K562 (cell line): ENCODE measurements around the gene NSMF. TPM values are rescaled to one million over a fixed set of nuclear protein-coding genes. Genes with fewer than 3 reads are reported as not detected.

Source experiments
- ATAC-seq: fragments of 200-7000 bp; cut with Tn5 transposase; 3 replicates; pipeline ENCODE4 v1.9.1; 2020; ENCODE audit warnings: moderate library complexity
- BruUV-seq: library from RNA; stranded (reverse); fragments of 400-500 nt; replicated peaks from 2 replicates; lab custom pipeline; 2021; lab: Mats Ljungman, UMichigan
- CTCF ChIA-PET: fragments of 300-600 bp; formaldehyde crosslinking; extraction: SDS; loops from one replicate; lab custom pipeline; 2021; ENCODE audit warnings: low intra/inter-chr PET ratio; lab: Yijun Ruan, JAX
- POLR2A ChIA-PET: fragments of 300-600, 350-650 bp; sonication (Branson Sonifier 250); formaldehyde crosslinking; extraction: SDS; loops from one replicate; lab custom pipeline; 2021; ENCODE audit warnings: antibody characterized with exemption, inconsistent platforms; lab: Yijun Ruan, JAX
- DNase-seq, 4 experiments: peaks; one replicate each; pipeline versions ENCODE4 v3.0.0 to v3.0.0-alpha.2; 2011 to 2018; ENCODE audit warnings: low spot score in 3 of 4, mixed read lengths in 3 of 4; ENCODE audit errors: extremely low read depth in 1 of 4
- FAIRE-seq: peaks from 2 replicates; lab custom pipeline; 2011; peaks lifted over from hg19 to GRCh38; lab: Jason Lieb, UNC
- H2AFZ ChIP-seq: 2 replicates; pipeline ENCODE4 v1.6.0; 2011; ENCODE audit warnings: low read depth, low read length, control low read depth, inconsistent platforms
- H3K27ac ChIP-seq: fragments of 200-600 bp; 3 replicates; pipeline ENCODE4 v1.8.0; 2011; ENCODE audit warnings: low read depth, mild to moderate bottlenecking, control low read depth, inconsistent platforms, low read length, moderate library complexity, mixed read lengths; ENCODE audit errors: extremely low read depth
- H3K27me3 ChIP-seq, 2 experiments: fragments of 300-600 bp in 1 of 2; 2 replicates in 1 of 2; 3 replicates in 1 of 2; pipeline versions ENCODE4 v1.6.0 to v1.8.0; 2011; ENCODE audit warnings: inconsistent platforms in 2 of 2, low read length in 2 of 2, mild to moderate bottlenecking in 1 of 2, mixed read lengths in 1 of 2, moderate library complexity in 1 of 2; ENCODE audit not compliant: control insufficient read depth in 2 of 2, insufficient read depth in 2 of 2
- H3K36me3 ChIP-seq: fragments of 300-600 bp; 3 replicates; pipeline ENCODE4 v1.8.0; 2011; ENCODE audit warnings: mild to moderate bottlenecking, low read length, inconsistent platforms; ENCODE audit not compliant: control insufficient read depth, insufficient read depth
- H3K4me1 ChIP-seq, 2 experiments: fragments of 200-600 bp in 1 of 2; replicated peaks in 1 of 2; 2 replicates in 1 of 2; 3 replicates in 1 of 2; pipeline versions ENCODE4 v1.5.1 to v1.8.0; 2011; ENCODE audit warnings: inconsistent platforms in 2 of 2, low read length in 2 of 2, mild to moderate bottlenecking in 1 of 2, mixed read lengths in 1 of 2, moderate library complexity in 1 of 2; ENCODE audit not compliant: control insufficient read depth in 2 of 2, insufficient read depth in 2 of 2
- H3K4me2 ChIP-seq: 2 replicates; pipeline ENCODE4 v1.6.1; 2011; ENCODE audit warnings: low read length, control low read depth, inconsistent platforms, mixed read lengths; ENCODE audit not compliant: insufficient read depth
- H3K4me3 ChIP-seq: fragments of 200-600 bp; sonication (generic), shearing (Covaris generic); 2 replicates; pipeline ENCODE4 v1.5.1; 2016; ENCODE audit warnings: control low read depth, inconsistent platforms
- H3K79me2 ChIP-seq: fragments of 200-600 bp; 3 replicates; pipeline ENCODE4 v1.8.0; 2011; ENCODE audit warnings: low read length, inconsistent platforms; ENCODE audit not compliant: control insufficient read depth, insufficient read depth
- H3K9ac ChIP-seq, 2 experiments: 2 replicates each; pipeline versions ENCODE4 v1.6.0 to v1.6.1; 2011; ENCODE audit warnings: low read depth in 2 of 2, low read length in 2 of 2, control low read depth in 1 of 2, inconsistent platforms in 1 of 2, mild to moderate bottlenecking in 1 of 2, mixed read lengths in 1 of 2; ENCODE audit not compliant: insufficient read depth in 1 of 2
- H3K9me1 ChIP-seq: one replicate; pipeline ENCODE4 v1.6.0; 2011; ENCODE audit warnings: inconsistent platforms, mild to moderate bottlenecking, low read length, moderate library complexity; ENCODE audit not compliant: control insufficient read depth, insufficient read depth
- H3K9me3 ChIP-seq: replicated peaks from 2 replicates; pipeline ENCODE4 v1.5.1; 2011; ENCODE audit warnings: low read depth, low read length, inconsistent platforms; ENCODE audit not compliant: control insufficient read depth, insufficient read depth
- H4K20me1 ChIP-seq: replicated peaks from 2 replicates; pipeline ENCODE4 v1.6.1; 2011; ENCODE audit warnings: low read length, inconsistent platforms, mixed read lengths; ENCODE audit not compliant: control insufficient read depth, insufficient read depth
- ID3 ChIP-seq, 2 experiments: fragments of 250-450 bp in 1 of 2; fragments of 450-650 bp in 1 of 2; sonication (Bioruptor Pico) in 1 of 2; IDR thresholded peaks; 2 replicates each; pipeline versions ENCODE4 v1.6.1 to v1.8.0; 2016 to 2021; ENCODE audit warnings: mild to moderate bottlenecking in 2 of 2, moderate library complexity in 2 of 2, missing compliant biosample characterization in 1 of 2, missing genetic modification characterization in 1 of 2
- IRF1 ChIP-seq: sonication (generic); formaldehyde crosslinking; IDR thresholded peaks from 2 replicates; pipeline ENCODE4 v1.8.0; 2022; ENCODE audit warnings: missing genetic modification reagents, mild to moderate bottlenecking, borderline replicate concordance
- KAT7 ChIP-seq: sonication (generic); formaldehyde crosslinking; IDR thresholded peaks from 2 replicates; pipeline ENCODE4 v1.8.0; 2022; ENCODE audit warnings: missing genetic modification reagents, mild to moderate bottlenecking, borderline replicate concordance
- KDM2B ChIP-seq: fragments of 250-450 bp; sonication (Bioruptor Pico); IDR thresholded peaks from 2 replicates; pipeline ENCODE4 v1.8.0; 2021; ENCODE audit warnings: mild to moderate bottlenecking, moderate library complexity
- RBM25 ChIP-seq: fragments of 200-400 bp; formaldehyde crosslinking; IDR thresholded peaks from 2 replicates; pipeline ENCODE4 v1.6.1; 2018; ENCODE audit warnings: low read length, low read depth, moderate library complexity; ENCODE audit not compliant: severe bottlenecking
- TEAD2 ChIP-seq: fragments of 450-650 bp; IDR thresholded peaks from 2 replicates; pipeline ENCODE4 v1.6.1; 2016; ENCODE audit warnings: missing genetic modification characterization, control low read depth, missing compliant biosample characterization
- ZNF224 ChIP-seq: sonication (generic); formaldehyde crosslinking; IDR thresholded peaks from 2 replicates; pipeline ENCODE4 v1.8.0; 2022; ENCODE audit warnings: mild to moderate bottlenecking, missing genetic modification reagents
- ZNF347 ChIP-seq: fragments of 450-650 bp; formaldehyde crosslinking; IDR thresholded peaks from 2 replicates; pipeline ENCODE4 v1.4.0; 2020; ENCODE audit warnings: low read depth, mild to moderate bottlenecking, moderate library complexity
- ZNF766 ChIP-seq: fragments of 200-800 bp; sonication (Bioruptor generic); conservative IDR thresholded peaks from 2 replicates; pipeline ENCODE4 v1.6.1; 2016; ENCODE audit warnings: missing genetic modification characterization, missing compliant biosample characterization
- WGBS: fragments of 100-300 bp; shearing (Covaris generic); methylation state at CpG from one replicate; pipeline ENCODE4 v1.1.6; 2016; ENCODE audit warnings: low coverage, mixed read lengths; ENCODE audit not compliant: insufficient coverage; ENCODE audit errors: missing lambda C conversion rate; 5-methylcytosine and 5-hydroxymethylcytosine counted together
- in situ Hi-C: fragments of 300-500 bp; cut with MboI; formaldehyde crosslinking; loops from 4 replicates; pipeline ENCODE4 v1.15.0; 2018; ENCODE audit warnings: inconsistent platforms, mixed read lengths
- intact Hi-C: fragments of 100-400 bp; cut with micrococcal nuclease; formaldehyde crosslinking; loops from 2 replicates; pipeline ENCODE4 v1.14.2; 2022
- polyA plus RNA-seq, 8 experiments: library from polyadenylated mRNA; depleted of rRNA in 4 of 8; stranded (reverse) in 5 of 8; unstranded in 3 of 8; fragments of >200 nt; fragmentation: Nextera tagmentation in 2 of 8; fragmentation: Illumina TruSeq in 1 of 8; extraction: Ambion mirVana in 2 of 8; extraction: Trizol in 1 of 8; gene quantifications; 2 replicates each; pipeline versions ENCODE4 v1.2.1 to v1.2.3, GENCODE V29; 2011 to 2014; ENCODE audit warnings: inconsistent platforms in 1 of 8, missing spikeins in 1 of 8
- total RNA-seq, 7 experiments: library from RNA; depleted of rRNA in 6 of 7; stranded (reverse); fragments of >200 nt in 6 of 7; fragmentation: Illumina TruSeq in 2 of 7; extraction: Trizol in 2 of 7; gene quantifications; 2 replicates each; pipeline versions ENCODE4 v1.2.1 to v1.2.3, GENCODE V29; 2011 to 2021; ENCODE audit warnings: low replicate concordance in 1 of 7
- TF ChIP-seq, protein P1 (sequence below): fragments of 250-450 bp; sonication (Bioruptor Pico); IDR thresholded peaks from 2 replicates; pipeline ENCODE4 v1.4.0; 2020

NSMF gene
- total and polyA plus RNA-seq, 9 of the 15 experiments (the other 6 are each of a cell fraction or from before 2014, with no cell fraction given): 0.20 to 82.7 (median 29.3) TPM

- TF ChIP-seq ZNF766 (CRISPR knock-in tag) (no peak), ID3 (CRISPR knock-in tag; IDR thresholded peaks at IDR 0.05) (no peak), ID3 (tag; IDR thresholded peaks at IDR 0.05) (no peak)
Observed at GRCh38 chr9:137416006-137416562, 43.0 kb downstream of the NSMF start (continued).

- ATAC-seq: no peak
- in situ Hi-C loops: no loop called here
- BruUV-seq: no TSS peak
- peaks cover 20 to 59% of the 10 kb centered on the region in 2 experiments for H3K4me1 ChIP-seq
- H3K4me3 ChIP-seq: no peak overlapping the region
- no peaks in the 10 kb centered on the region for H4K20me1 ChIP-seq
- WGBS: 89% methylated on average over 5 of the region's 5 CpGs
- no peaks in the 10 kb centered on the region for H3K27me3 ChIP-seq
- no peaks in the 10 kb centered on the region for H3K9me3 ChIP-seq
- ChIA-PET POLR2A (no interaction called here), CTCF (no interaction called here)
- DNase-seq: no peak
- intact Hi-C loops: no loop called here
- H2AFZ ChIP-seq: no peak overlapping the region
- H3K27ac ChIP-seq: no peak overlapping the region
- no peak overlapping the region for H3K4me2 ChIP-seq
- no peak for FAIRE-seq
- peaks cover 64% of the 10 kb centered on the region for H3K79me2 ChIP-seq
- H3K36me3 ChIP-seq: peaks cover 4% of the 10 kb centered on the region; the same call in 2 of the 3 replicates
- no peaks in the 10 kb centered on the region for H3K9me1 ChIP-seq
- H3K9ac ChIP-seq: no peak overlapping the region
- no peak for TF ChIP-seq ZNF347 (CRISPR knock-in tag)
- no peak for TF ChIP-seq KAT7 (CRISPR knock-in tag)
- TF ChIP-seq, protein P1, sequence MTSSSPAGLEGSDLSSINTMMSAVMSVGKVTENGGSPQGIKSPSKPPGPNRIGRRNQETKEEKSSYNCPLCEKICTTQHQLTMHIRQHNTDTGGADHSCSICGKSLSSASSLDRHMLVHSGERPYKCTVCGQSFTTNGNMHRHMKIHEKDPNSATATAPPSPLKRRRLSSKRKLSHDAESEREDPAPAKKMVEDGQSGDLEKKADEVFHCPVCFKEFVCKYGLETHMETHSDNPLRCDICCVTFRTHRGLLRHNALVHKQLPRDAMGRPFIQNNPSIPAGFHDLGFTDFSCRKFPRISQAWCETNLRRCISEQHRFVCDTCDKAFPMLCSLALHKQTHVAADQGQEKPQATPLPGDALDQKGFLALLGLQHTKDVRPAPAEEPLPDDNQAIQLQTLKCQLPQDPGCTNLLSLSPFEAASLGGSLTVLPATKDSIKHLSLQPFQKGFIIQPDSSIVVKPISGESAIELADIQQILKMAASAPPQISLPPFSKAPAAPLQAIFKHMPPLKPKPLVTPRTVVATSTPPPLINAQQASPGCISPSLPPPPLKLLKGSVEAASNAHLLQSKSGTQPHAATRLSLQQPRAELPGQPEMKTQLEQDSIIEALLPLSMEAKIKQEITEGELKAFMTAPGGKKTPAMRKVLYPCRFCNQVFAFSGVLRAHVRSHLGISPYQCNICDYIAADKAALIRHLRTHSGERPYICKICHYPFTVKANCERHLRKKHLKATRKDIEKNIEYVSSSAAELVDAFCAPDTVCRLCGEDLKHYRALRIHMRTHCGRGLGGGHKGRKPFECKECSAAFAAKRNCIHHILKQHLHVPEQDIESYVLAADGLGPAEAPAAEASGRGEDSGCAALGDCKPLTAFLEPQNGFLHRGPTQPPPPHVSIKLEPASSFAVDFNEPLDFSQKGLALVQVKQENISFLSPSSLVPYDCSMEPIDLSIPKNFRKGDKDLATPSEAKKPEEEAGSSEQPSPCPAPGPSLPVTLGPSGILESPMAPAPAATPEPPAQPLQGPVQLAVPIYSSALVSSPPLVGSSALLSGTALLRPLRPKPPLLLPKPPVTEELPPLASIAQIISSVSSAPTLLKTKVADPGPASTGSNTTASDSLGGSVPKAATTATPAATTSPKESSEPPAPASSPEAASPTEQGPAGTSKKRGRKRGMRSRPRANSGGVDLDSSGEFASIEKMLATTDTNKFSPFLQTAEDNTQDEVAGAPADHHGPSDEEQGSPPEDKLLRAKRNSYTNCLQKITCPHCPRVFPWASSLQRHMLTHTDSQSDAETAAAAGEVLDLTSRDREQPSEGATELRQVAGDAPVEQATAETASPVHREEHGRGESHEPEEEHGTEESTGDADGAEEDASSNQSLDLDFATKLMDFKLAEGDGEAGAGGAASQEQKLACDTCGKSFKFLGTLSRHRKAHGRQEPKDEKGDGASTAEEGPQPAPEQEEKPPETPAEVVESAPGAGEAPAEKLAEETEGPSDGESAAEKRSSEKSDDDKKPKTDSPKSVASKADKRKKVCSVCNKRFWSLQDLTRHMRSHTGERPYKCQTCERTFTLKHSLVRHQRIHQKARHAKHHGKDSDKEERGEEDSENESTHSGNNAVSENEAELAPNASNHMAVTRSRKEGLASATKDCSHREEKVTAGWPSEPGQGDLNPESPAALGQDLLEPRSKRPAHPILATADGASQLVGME (CRISPR knock-in tag): no peak
- TF ChIP-seq IRF1: no peak
- no peak for TF ChIP-seq TEAD2 (tag)
- no peak for TF ChIP-seq RBM25
- no peak for TF ChIP-seq ZNF224 (CRISPR knock-in tag)
- no peak for TF ChIP-seq KDM2B (CRISPR knock-in tag)
Observed at GRCh38 chr9:137415451-137415850, 43.7 kb downstream of the NSMF start.
